Astrocyte (in vitro differentiated cells and primary cell): ENCODE data around the gene EMP1. TPM values are rescaled to one million over a fixed set of nuclear protein-coding genes. Genes with fewer than 3 reads are reported as not detected.
A peak's percentile ranks its signal among the peaks of the same experiment; 100 is the strongest.

Source experiments
- DNase-seq: peaks from one replicate; pipeline ENCODE4 v3.0.0-alpha.2; 2010; ENCODE audit warnings: low read depth
- FAIRE-seq: peaks from 2 replicates; lab custom pipeline; 2011; peaks lifted over from hg19 to GRCh38; lab: Jason Lieb, UNC
- H2AFZ ChIP-seq: 2 replicates; pipeline ENCODE4 v1.6.0; 2012; ENCODE audit warnings: low read depth, low read length, inconsistent platforms
- H3K27ac ChIP-seq: 2 replicates; pipeline ENCODE4 v1.5.1; 2011; ENCODE audit warnings: low read depth, low read length, inconsistent platforms
- H3K27me3 ChIP-seq: 2 replicates; pipeline ENCODE4 v1.6.0; 2011; ENCODE audit warnings: low read length, inconsistent platforms; ENCODE audit not compliant: insufficient read depth
- H3K36me3 ChIP-seq: 2 replicates; pipeline ENCODE4 v1.5.1; 2011; ENCODE audit warnings: low read length, inconsistent platforms; ENCODE audit not compliant: insufficient read depth
- H3K4me1 ChIP-seq: 2 replicates; pipeline ENCODE4 v1.5.1; 2011; ENCODE audit warnings: low read length, inconsistent platforms; ENCODE audit not compliant: insufficient read depth
- H3K4me2 ChIP-seq: 2 replicates; pipeline ENCODE4 v1.6.0; 2012; ENCODE audit warnings: low read length, inconsistent platforms
- H3K4me3 ChIP-seq: 2 replicates; pipeline ENCODE4 v1.5.1; 2011; ENCODE audit warnings: low read depth, mild to moderate bottlenecking, low read length, inconsistent platforms; ENCODE audit not compliant: insufficient read depth
- H3K79me2 ChIP-seq: 2 replicates; pipeline ENCODE4 v1.6.0; 2012; ENCODE audit warnings: mild to moderate bottlenecking, low read length, inconsistent platforms; ENCODE audit not compliant: insufficient read depth
- H3K9ac ChIP-seq: 2 replicates; pipeline ENCODE4 v1.6.0; 2012; ENCODE audit warnings: mild to moderate bottlenecking, low read length, inconsistent platforms
- H3K9me3 ChIP-seq: 2 replicates; pipeline ENCODE4 v1.5.1; 2012; ENCODE audit warnings: low read depth, mild to moderate bottlenecking, low read length, inconsistent platforms; ENCODE audit not compliant: insufficient read depth
- H4K20me1 ChIP-seq: 2 replicates; pipeline ENCODE4 v1.6.0; 2012; ENCODE audit warnings: low read length, inconsistent platforms; ENCODE audit not compliant: insufficient read depth
- H3K27ac Mint-ChIP-seq: one replicate; pipeline ENCODE4 v1.8.0; 2021; ENCODE audit warnings: mild to moderate bottlenecking, mixed read lengths; ENCODE audit not compliant: unreplicated experiment
- H3K27me3 Mint-ChIP-seq: one replicate; pipeline ENCODE4 v1.8.0; 2021; ENCODE audit warnings: low read depth, mixed read lengths; ENCODE audit not compliant: unreplicated experiment
- H3K36me3 Mint-ChIP-seq: one replicate; pipeline ENCODE4 v1.8.0; 2021; ENCODE audit warnings: low read depth, mixed read lengths; ENCODE audit not compliant: unreplicated experiment
- H3K4me1 Mint-ChIP-seq: one replicate; pipeline ENCODE4 v1.8.0; 2021; ENCODE audit warnings: low read depth, mixed read lengths; ENCODE audit not compliant: unreplicated experiment
- H3K4me3 Mint-ChIP-seq: one replicate; pipeline ENCODE4 v1.8.0; 2021; ENCODE audit warnings: mild to moderate bottlenecking, moderate library complexity, mixed read lengths; ENCODE audit not compliant: unreplicated experiment
- H3K9me3 Mint-ChIP-seq: one replicate; pipeline ENCODE4 v1.8.0; 2021; ENCODE audit warnings: mild to moderate bottlenecking, mixed read lengths; ENCODE audit not compliant: unreplicated experiment
- CTCF ChIP-seq: IDR thresholded peaks from 2 replicates; pipeline ENCODE4 v1.5.1; 2011; ENCODE audit warnings: low read depth, mild to moderate bottlenecking, inconsistent platforms, low read length, moderate library complexity; ENCODE audit not compliant: insufficient read depth
- EZH2 ChIP-seq: IDR thresholded peaks from 2 replicates; pipeline ENCODE4 v1.6.1; 2012; ENCODE audit warnings: mild to moderate bottlenecking, low read length, inconsistent platforms; ENCODE audit not compliant: insufficient read depth
- total RNA-seq: library from RNA; stranded (reverse); gene quantifications from 2 replicates; pipeline ENCODE4 v1.2.1, GENCODE V29; 2021

The EMP1 gene
- total RNA-seq, 1 donor from 2014 or later: 71.7 TPM

- Histone ChIP-seq H3K79me2 (peaks cover 44% of the 10 kb centered on the region), H3K4me2 (peak overlapping the region; percentile 68), H3K4me3 (no peak overlapping the region), H3K36me3 (peaks cover 49% of the 10 kb centered on the region), H4K20me1 (peaks cover 14% of the 10 kb centered on the region), H2AFZ (no peak overlapping the region), H3K27me3 (no peaks in the 10 kb centered on the region), H3K27ac (peak overlapping the region; percentile 33), H3K4me1 (peaks cover 39% of the 10 kb centered on the region), H3K9ac (peak overlapping the region; percentile 51), H3K9me3 (no peaks in the 10 kb centered on the region)
- peaks cover 6% of the 10 kb centered on the region for H3K36me3 Mint-ChIP-seq
- no peaks in the 10 kb centered on the region for H3K27me3 Mint-ChIP-seq
- FAIRE-seq (peak; percentile 78), DNase-seq (peak; percentile 48)
- H3K27ac Mint-ChIP-seq: no peak overlapping the region
- TF ChIP-seq EZH2: no peak
- TF ChIP-seq CTCF: peak; percentile 96
- no peaks in the 10 kb centered on the region for H3K9me3 Mint-ChIP-seq
- H3K4me1 Mint-ChIP-seq: peaks cover 38% of the 10 kb centered on the region
- H3K4me3 Mint-ChIP-seq: no peak overlapping the region
These were observed 15.5 kb downstream of the EMP1 start for GRCh38 chr12:13211859-13212664.

- Mint-ChIP-seq H3K4me3 (no peak overlapping the region), H3K4me1 (peaks cover 11% of the 10 kb centered on the region), H3K27ac (no peak overlapping the region), H3K36me3 (peaks cover 9% of the 10 kb centered on the region), H3K27me3 (no peaks in the 10 kb centered on the region), H3K9me3 (peaks cover 3% of the 10 kb centered on the region)
- H3K79me2 ChIP-seq: peaks cover 14% of the 10 kb centered on the region
- TF ChIP-seq EZH2 (no peak), CTCF (no peak)
- DNase-seq (no peak), FAIRE-seq (no peak)
- H3K27ac ChIP-seq: no peak overlapping the region
- H3K4me3 ChIP-seq: no peak overlapping the region
- H3K9me3 ChIP-seq: no peaks in the 10 kb centered on the region
- peaks cover 16% of the 10 kb centered on the region for H3K4me1 ChIP-seq
- peaks cover 54% of the 10 kb centered on the region for H3K36me3 ChIP-seq
- H3K27me3 ChIP-seq: no peaks in the 10 kb centered on the region
- H4K20me1 ChIP-seq: peaks cover 14% of the 10 kb centered on the region
- no peak overlapping the region for H2AFZ ChIP-seq
- no peak overlapping the region for H3K4me2 ChIP-seq
- no peak overlapping the region for H3K9ac ChIP-seq
These were observed 18.5 kb downstream of the EMP1 start for GRCh38 chr12:13215056-13215455.

GRCh38 chr12:13218641-13219040 is 22.1 kb downstream of the EMP1 start:
- H3K9me3 ChIP-seq: no peaks in the 10 kb centered on the region
- no peak overlapping the region for H2AFZ ChIP-seq
- no peak overlapping the region for H3K9ac ChIP-seq
- H3K79me2 ChIP-seq: no peaks in the 10 kb centered on the region
- peaks cover 7% of the 10 kb centered on the region for H3K36me3 Mint-ChIP-seq
- no peak for DNase-seq
- H3K36me3 ChIP-seq: peaks cover 36% of the 10 kb centered on the region
- no peaks in the 10 kb centered on the region for H3K27me3 ChIP-seq
- no peak overlapping the region for H3K27ac ChIP-seq
- peaks cover 3% of the 10 kb centered on the region for H3K9me3 Mint-ChIP-seq
- H3K4me1 ChIP-seq: peaks cover 12% of the 10 kb centered on the region
- H3K4me1 Mint-ChIP-seq: peaks cover 2% of the 10 kb centered on the region
- H3K4me3 ChIP-seq: no peak overlapping the region
- H4K20me1 ChIP-seq: peaks cover 1% of the 10 kb centered on the region
- H3K27ac Mint-ChIP-seq: no peak overlapping the region
- no peak for FAIRE-seq
- no peak overlapping the region for H3K4me2 ChIP-seq
- TF ChIP-seq EZH2 (no peak), CTCF (no peak)
- no peaks in the 10 kb centered on the region for H3K27me3 Mint-ChIP-seq
- no peak overlapping the region for H3K4me3 Mint-ChIP-seq
